WTC11 (cell line): Measurements from ENCODE around the gene TRRAP.

Source experiments
- ATF2 ChIP-seq: sonication (generic); formaldehyde crosslinking; IDR thresholded peaks from 2 replicates; pipeline ENCODE4 v1.8.1; 2022; ENCODE audit warnings: low read depth, missing genetic modification reagents, borderline replicate concordance
- ATF3 ChIP-seq: sonication (generic); formaldehyde crosslinking; conservative IDR thresholded peaks from 2 replicates; pipeline ENCODE4 v1.8.1; 2022; ENCODE audit warnings: mild to moderate bottlenecking, missing genetic modification reagents
- CTCF ChIP-seq: fragments of 200-600 bp; IDR thresholded peaks from 2 replicates; pipeline ENCODE4 v1.8.0; 2022; ENCODE audit warnings: antibody characterized with exemption
- FOXK1 ChIP-seq: sonication (generic); formaldehyde crosslinking; IDR thresholded peaks from 2 replicates; pipeline ENCODE4 v1.8.0; 2022; ENCODE audit warnings: mild to moderate bottlenecking, moderate library complexity, missing genetic modification reagents
- NFE2L1 ChIP-seq: sonication (generic); formaldehyde crosslinking; IDR thresholded peaks from 2 replicates; pipeline ENCODE4 v1.8.1; 2023; ENCODE audit warnings: missing genetic modification reagents
- NR2C2 ChIP-seq: sonication (generic); formaldehyde crosslinking; IDR thresholded peaks from 2 replicates; pipeline ENCODE4 v1.8.0; 2022; ENCODE audit warnings: mild to moderate bottlenecking, missing genetic modification reagents
- ZNF219 ChIP-seq: sonication (generic); formaldehyde crosslinking; IDR thresholded peaks from 2 replicates; pipeline ENCODE4 v1.8.0; 2023; ENCODE audit warnings: missing genetic modification reagents, mild to moderate bottlenecking, borderline replicate concordance
- ZNF423 ChIP-seq: fragments of 250-450 bp; sonication (Bioruptor Pico); IDR thresholded peaks from 2 replicates; pipeline ENCODE4 v2.1.2; 2022; ENCODE audit warnings: mild to moderate bottlenecking, moderate library complexity

- TF ChIP-seq FOXK1 (no peak), CTCF (no peak), ZNF423 (CRISPR knock-in tag) (no peak), ATF2 (no peak), ATF3 (no peak), NFE2L1 (CRISPR knock-in tag) (no peak), ZNF219 (CRISPR knock-in tag) (no peak), NR2C2 (CRISPR knock-in tag) (no peak)
Observed at GRCh38 chr7:99002148-99002826, 124.0 kb downstream of the TRRAP start.
